ENCODE results near the gene SPCS1.

DNA sequence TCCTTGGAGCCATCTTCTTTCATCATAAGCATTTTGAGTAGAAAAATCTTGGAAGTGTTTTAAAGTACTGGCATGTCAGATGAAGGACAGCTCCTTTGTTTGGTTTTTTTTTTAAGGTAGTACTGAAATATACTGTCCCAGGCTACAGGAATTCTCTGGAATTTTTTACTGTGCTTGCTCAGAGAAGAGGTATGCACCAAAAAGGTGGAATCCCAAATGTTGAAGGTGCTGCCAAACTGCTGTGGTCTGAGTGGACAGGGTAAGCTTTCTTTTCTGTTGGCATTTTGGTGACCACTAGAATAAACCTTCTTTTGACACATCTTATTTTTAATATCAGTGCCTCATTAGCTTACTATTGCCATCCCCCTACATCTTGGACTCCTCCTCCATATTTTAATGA is 12.8 kb upstream of the SPCS1 start:
- TF ChIP-seq, protein P1, sequence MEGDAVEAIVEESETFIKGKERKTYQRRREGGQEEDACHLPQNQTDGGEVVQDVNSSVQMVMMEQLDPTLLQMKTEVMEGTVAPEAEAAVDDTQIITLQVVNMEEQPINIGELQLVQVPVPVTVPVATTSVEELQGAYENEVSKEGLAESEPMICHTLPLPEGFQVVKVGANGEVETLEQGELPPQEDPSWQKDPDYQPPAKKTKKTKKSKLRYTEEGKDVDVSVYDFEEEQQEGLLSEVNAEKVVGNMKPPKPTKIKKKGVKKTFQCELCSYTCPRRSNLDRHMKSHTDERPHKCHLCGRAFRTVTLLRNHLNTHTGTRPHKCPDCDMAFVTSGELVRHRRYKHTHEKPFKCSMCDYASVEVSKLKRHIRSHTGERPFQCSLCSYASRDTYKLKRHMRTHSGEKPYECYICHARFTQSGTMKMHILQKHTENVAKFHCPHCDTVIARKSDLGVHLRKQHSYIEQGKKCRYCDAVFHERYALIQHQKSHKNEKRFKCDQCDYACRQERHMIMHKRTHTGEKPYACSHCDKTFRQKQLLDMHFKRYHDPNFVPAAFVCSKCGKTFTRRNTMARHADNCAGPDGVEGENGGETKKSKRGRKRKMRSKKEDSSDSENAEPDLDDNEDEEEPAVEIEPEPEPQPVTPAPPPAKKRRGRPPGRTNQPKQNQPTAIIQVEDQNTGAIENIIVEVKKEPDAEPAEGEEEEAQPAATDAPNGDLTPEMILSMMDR (conservative IDR thresholded peaks at IDR 0.05; ENCODE audit: low read depth, low read length): no peak
- TF ChIP-seq EZH2 (IDR thresholded peaks at IDR 0.05; ENCODE audit: borderline replicate concordance, low read depth, low read length, poor library complexity, severe bottlenecking): no peak
